ENCODE data around the gene DAND5.

DAND5 gene

DNA sequence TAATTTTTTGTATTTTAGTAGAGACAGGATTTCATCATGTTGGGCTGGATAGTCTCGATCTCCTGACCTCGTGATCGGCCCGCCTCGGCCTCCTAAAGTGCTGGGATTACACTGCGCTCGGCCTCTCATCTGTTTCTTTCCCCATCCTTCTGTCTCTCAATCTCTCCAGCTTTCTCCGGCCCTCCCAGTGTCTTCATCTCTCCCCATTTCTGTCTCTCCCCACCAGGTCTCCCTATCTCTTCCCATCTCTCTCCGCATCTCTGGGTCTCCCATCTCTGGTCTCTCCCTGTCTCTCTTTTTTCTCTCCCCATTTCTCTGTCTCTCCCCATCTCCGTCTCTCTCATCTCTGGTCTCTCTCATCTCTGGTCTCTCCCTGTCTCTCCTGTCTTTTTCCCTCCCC lies 13.7 kb downstream of the DAND5 start:
- DNase-seq (ENCODE audit: low read depth), result no peak
- no peak for TF ChIP-seq CTCF (IDR thresholded peaks at IDR 0.05; ENCODE audit: control insufficient read depth, extremely low read depth, insufficient read depth)
- H3K4me3 ChIP-seq (ENCODE audit: low read depth, low read length), result peak overlapping the region; percentile 48

DNA sequence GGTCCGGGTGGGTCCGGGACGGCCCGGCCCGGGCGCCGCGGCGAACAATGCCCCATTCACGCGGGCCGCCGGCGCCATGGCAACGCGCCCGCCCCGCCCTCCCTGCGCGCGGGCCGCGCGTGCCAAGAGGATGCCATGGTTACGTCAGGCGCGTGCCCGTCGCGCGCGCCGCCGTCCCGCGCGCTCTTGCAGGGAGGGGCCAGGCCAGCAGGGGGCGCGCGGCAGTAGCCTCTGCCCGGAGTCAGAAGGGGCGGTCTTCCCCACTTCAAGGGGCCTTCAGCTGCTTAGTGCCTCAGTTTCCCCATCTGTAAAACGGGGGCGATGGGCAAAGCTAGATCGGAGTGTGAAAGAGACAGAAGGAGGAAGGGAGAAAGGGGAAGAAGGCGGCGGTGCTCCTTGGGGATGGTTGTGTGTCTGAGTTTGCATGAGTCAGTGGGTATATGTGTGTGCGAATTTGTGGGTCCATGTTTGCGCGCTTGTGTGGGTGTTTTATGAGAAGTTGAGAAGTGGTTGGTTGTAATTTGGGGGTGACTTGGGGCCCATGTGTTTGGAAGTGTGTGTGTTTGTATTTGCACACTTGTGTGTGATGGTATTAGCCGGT lies 14.3 kb downstream of the DAND5 start:
- peak; percentile 98 for TF ChIP-seq CTCF (IDR thresholded peaks at IDR 0.05; ENCODE audit: control insufficient read depth, extremely low read depth, insufficient read depth)
- DNase-seq (ENCODE audit: low read depth), result no peak
- peak overlapping the region; percentile 48 for H3K4me3 ChIP-seq (ENCODE audit: low read depth, low read length)

- TF ChIP-seq CTCF (IDR thresholded peaks at IDR 0.05; ENCODE audit: control insufficient read depth, extremely low read depth, insufficient read depth), result no peak
- no peak overlapping the region for H3K4me3 ChIP-seq (ENCODE audit: low read depth, low read length)
- DNase-seq (ENCODE audit: low read depth), result no peak
Measured at GRCh38 chr19:12984143-12984627, 14.8 kb downstream of the DAND5 start.

DNA sequence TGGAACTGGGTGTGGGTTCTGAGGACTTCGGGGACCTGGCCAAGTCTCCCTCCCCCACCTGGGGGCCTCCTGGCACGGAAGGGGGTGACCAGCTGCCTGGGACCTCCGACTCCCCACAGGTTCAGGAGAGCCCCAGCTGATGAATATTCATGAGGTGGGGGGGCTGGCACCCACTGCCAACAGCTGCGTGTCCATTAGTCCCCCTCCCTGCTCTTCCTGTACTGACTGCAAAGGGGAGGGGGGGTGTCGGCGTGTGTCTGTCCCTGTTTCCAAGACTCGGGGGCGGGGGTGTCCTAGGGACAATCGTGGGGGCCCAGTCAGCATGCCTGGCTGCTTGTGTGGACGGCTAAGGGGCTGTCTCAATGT lies 15.3 kb downstream of the DAND5 start:
- DNase-seq (ENCODE audit: low read depth), result no peak
- no peak overlapping the region for H3K4me3 ChIP-seq (ENCODE audit: low read depth, low read length)
- no peak for TF ChIP-seq CTCF (IDR thresholded peaks at IDR 0.05; ENCODE audit: control insufficient read depth, extremely low read depth, insufficient read depth)

- no peak for TF ChIP-seq CTCF (IDR thresholded peaks at IDR 0.05; ENCODE audit: control insufficient read depth, extremely low read depth, insufficient read depth)
- no peak overlapping the region for H3K4me3 ChIP-seq (ENCODE audit: low read depth, low read length)
- no peak for DNase-seq (ENCODE audit: low read depth)
Measured at GRCh38 chr19:12985049-12985776, 15.8 kb downstream of the DAND5 start.

GRCh38 chr19:12986726-12987125 lies 17.4 kb downstream of the DAND5 start:
- H3K4me3 ChIP-seq (ENCODE audit: low read depth, low read length), result no peak overlapping the region
- no peak for TF ChIP-seq CTCF (IDR thresholded peaks at IDR 0.05; ENCODE audit: control insufficient read depth, extremely low read depth, insufficient read depth)
- DNase-seq (ENCODE audit: low read depth), result no peak
